ENCODE results near the gene IL9R. TPM values are rescaled to one million over a fixed set of nuclear protein-coding genes. Genes with fewer than 3 reads are reported as not detected.

IL9R gene
- 0.16 TPM in 1 of 2 replicates, not detected in the other for total RNA-seq

GRCh38 chrX:155997436-155997835 is at the start of gene IL9R:
Gene IL9R, plus strand, starts transcription at chrX:155997696. Its CDS starts 64 bp downstream, at chrX:155997760.

Other genes with a start within 250 kb of the IL9R start
- 33.9 and 37.2 TPM in 2 replicates for gene VAMP7, start 116.4 kb upstream of the IL9R start, total RNA-seq

All from epithelial cell of alveolus of lung (primary cell).